HCEC 1CT (cell line): Measurements from ENCODE around the gene PTPRB.

ENCODE experiments used
- DNase-seq: peaks from one replicate; pipeline ENCODE4 v3.0.0-alpha.2; 2017

PTPRB gene

DNA sequence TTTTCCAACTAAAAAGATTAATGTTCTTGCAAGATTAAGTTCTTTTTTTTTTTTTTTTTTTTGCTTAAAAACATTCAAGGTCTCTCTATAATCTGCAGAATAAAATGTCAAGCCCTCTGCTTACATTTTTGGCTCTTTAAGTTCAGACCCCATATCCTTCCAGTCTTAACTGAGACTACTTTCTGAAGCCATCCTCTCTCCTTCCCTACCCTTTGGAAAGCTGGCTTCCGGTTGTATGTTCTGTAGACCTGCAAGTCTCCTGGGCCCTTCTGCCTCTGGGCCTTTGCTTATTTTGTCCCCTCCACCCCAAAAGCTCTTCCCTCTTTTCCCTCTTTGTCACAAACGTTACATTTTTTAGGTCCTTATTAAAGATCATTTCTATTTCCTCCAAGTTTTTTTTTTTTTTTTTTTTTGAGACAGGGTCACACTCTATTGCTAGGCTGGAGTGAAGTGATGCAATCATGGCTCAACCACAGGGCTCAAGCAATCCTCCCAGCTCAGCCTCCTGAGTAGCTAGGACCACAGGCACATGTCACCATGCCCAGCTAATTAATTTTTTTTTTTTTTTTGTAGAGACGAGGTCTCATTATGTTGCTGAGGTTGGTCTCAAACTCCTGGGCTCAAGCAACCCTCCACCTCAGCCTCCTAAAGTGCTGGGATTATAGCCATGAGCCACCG, 46.5 kb downstream of the PTPRB start:
- no peak for DNase-seq

GRCh38 chr12:70590051-70590450, 47.2 kb downstream of the PTPRB start:
- DNase-seq, result peak; percentile 69

GRCh38 chr12:70584332-70584731, 52.9 kb downstream of the PTPRB start:
- no peak for DNase-seq

DNA sequence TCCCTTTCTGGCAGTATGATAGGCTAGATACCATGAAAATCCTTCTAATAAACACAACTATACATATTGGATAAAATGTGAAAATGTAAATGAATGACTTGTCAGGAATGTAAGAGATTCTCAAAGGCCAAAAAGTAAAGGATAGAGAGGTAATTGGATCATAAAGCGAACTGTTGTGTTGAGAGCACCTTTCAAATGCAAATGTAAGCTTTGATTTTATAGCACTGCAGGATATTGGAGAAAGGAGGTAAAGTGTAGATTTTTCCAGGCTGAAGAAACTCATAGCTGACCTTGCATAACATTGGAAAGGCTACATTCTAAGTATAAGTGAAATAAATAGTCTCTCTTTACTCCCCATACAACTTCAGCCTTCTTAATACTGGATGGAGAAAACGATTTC, 54.0 kb downstream of the PTPRB start:
- no peak for DNase-seq

- no peak for DNase-seq
Measured at GRCh38 chr12:70581208-70581607, 56.0 kb downstream of the PTPRB start.

GRCh38 chr12:70577283-70577634, 60.0 kb downstream of the PTPRB start:
- DNase-seq, result no peak

DNA sequence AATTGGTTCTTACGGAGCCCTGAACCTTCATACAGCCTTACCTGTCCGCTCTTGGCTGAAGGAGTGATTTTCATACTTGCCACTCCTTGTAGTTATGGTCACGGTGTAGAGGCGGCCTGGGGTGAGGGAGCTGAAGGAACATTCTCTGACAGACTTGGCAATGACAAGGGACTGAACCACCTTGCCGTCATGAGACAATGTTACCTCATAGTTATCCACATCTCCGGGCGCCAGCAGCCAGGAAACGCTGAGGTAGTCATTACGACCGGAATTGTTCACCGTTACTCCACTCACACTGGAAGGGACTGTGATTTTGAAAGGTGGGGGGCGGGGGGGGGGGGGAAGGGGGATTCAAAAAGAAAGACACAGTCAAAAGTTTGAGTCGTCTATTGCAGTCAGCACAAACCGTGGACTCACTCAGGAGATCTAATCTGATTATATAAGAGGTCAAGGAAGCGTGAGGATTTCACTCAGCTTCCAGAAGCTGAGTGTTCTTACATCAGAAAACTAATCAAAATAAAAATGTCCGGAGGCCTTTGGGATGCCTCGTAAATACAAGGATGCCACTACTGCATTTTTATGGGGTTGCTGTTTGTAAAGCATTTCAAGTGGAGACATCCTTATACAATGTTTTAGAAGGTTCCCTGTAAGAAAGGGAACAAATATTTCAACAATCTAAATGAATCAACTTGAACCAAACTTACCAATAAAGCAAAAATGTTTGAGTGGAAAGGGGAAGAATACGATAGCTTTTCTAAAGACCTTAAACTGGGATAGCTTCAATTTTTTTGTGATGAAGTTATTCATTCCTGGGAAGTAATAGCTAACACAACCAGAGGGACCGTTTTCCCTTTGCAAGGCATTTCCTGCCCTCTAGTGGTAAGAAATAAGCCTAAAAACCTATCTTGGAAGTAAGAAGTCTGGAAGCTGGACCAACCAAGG, 60.6 kb downstream of the PTPRB start:
- peak; percentile 69 for DNase-seq

DNA sequence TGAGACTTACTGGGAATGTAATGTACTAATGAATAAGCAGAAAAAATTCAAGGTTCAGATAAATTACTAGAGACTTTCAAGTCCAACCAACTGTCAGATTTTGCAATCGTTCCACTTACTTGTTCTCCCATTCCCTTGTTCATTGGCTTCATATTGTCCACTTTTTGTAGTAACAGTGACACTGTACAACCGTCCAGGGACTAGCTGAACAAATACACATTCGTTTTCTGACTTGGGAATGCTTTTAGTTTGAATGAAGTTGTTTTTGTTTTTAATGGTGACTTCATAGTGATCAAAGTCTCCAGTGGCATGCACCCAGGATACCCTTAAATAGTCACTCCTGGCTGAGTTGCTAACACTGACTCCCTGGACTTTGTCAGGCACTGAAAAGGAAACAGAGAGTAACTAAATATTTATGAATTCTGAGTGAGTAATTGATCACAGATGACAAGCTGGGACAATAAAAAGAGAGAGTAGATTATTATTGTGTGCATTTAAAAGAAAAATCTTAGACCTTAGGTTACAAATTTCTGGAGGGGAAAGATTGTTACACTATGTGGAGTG, 65.4 kb downstream of the PTPRB start:
- DNase-seq, result no peak

GRCh38 chr12:70571029-70571428, 66.2 kb downstream of the PTPRB start:
- no peak for DNase-seq

DNA sequence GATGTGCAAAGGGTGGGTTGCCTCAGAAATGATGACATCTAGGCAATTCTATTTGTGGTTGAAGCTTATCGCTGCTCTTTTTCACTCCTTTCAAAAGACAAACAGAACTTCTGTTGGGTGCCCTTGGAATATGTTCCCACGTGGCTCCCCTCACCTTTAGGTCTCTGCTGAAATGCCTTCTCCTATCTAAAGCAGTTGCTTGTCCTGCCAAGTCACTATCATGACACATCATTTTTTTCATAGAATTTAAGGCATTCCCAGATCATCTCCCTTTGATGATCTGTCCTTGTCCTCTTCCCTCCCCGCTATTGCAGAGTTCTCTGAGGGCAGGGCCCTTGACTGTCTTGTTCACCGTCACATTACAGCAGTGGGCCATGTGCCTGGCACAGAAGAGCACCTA, 75.7 kb downstream of the PTPRB start:
- no peak for DNase-seq

- no peak for DNase-seq
Measured at GRCh38 chr12:70560671-70561070, 76.6 kb downstream of the PTPRB start.

- no peak for DNase-seq
Measured at GRCh38 chr12:70559390-70559789, 77.8 kb downstream of the PTPRB start.

GRCh38 chr12:70557583-70558191, 79.5 kb downstream of the PTPRB start:
- DNase-seq, result no peak

DNA sequence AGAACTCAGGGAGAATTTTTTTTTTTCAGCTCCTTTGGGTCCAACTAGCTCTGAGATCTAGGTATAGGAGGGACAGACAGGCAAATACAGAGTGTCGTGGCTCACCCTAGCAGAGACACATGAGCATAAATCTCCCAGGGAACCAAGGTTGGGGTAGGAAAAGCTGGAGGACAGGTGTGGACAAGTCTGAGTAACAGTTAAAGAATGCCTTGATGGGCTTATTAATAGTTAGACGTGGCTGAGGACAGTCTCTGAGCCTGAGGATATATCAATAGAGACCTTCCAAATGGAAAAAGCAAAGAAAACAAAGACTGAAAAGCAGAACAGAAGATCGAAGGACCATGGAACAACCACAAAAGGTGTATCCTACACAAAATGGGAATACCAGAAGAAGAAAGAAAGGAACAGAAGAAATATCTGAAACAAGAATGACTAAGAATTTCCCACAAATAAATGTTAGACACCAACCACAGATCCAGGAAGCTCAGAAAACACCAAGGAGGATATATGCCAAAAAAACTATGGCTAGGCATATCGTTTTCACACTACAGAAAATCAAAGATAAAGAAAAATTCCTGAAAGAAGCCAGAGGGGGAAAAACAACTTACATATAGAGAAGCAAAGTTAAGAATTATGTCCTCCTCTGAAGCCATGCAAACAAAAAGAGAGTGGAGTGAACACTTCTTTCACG, 80.9 kb downstream of the PTPRB start:
- DNase-seq, result no peak

DNA sequence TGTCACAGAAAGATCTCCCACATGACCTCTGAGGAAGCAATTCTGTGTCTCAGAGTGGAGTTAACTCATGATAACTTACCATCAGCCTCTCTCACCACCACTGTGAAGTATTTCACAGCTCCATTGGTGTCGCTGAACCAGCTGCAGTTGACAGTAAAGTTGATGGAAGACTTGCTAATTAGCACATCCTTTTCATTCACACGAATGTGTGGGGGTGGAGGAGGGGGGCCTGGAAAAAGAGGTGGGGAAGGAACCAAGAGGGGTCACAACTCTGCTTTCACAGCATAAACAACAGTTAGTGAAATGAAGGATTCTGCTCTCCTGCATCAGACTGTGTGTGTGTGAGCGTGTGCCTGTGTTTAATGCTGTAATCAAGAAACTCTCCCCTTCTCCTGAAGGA, 82.1 kb downstream of the PTPRB start:
- DNase-seq, result no peak

GRCh38 chr12:70553391-70553859, 83.8 kb downstream of the PTPRB start:
- no peak for DNase-seq

DNA sequence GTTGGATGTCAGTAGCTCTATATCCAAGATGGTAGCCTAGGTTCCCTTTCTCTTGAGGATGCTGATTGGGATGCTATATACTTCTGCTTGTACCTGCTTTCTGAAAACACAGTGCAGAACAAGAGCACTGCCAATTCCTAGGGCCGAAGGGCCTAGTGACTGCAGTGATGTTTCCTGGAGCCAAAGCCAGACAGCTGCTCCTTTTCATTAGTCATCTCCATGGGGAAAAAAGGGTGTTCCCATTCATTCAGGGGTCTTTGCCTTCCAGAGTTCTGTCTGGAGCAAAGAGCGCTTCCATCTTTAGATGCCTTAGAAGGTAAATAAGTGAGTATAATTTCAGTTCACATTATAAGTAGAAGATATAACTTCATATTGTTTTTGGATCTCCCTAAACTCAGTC, 85.5 kb downstream of the PTPRB start:
- DNase-seq, result no peak

- no peak for DNase-seq
Measured at GRCh38 chr12:70550180-70550577, 87.0 kb downstream of the PTPRB start.

GRCh38 chr12:70549340-70550179, 87.7 kb downstream of the PTPRB start:
- DNase-seq, result no peak

GRCh38 chr12:70543444-70543843, 93.8 kb downstream of the PTPRB start:
- peak; percentile 100 for DNase-seq

DNA sequence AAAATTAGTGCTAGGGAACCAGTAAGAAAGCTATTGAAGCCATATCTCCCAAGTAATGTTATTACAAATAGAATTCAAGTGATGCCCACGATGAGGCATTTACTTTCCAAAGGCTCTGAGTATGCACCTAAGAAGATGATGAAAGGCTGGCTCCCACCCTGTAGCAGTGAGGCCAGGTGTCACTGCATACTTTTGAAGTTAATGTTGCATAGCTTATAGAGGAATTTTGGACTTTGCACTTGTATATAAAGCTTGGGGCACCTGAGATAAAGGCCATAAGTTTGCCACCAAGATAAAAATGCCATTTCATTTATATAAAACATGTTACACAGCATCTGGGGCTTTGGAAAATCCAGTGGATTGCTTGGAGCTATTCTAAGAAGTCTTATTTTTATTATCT, 96.2 kb downstream of the PTPRB start:
- no peak for DNase-seq

DNA sequence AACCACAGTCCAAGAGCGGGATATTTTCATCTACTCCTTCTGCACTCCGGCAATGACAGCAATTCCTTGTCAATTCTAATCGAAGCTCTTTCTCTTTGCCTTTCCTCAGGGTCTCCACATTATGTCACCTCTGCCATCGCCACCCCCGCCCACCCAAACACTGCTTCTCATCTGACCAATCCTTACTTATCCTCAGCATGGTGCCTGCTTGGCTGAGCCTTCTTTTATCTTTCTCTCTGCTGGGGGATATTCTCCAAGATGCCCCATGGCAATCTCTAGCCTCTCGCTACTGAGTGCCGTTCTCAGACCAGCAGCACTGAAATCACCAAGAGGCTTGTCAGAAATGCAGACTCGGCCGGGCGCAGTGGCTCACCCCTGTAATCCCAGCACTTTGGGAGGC, 100.6 kb downstream of the PTPRB start:
- no peak for DNase-seq
